Activated B cell treated with CpG ODN at 0.5 μM for 24 hours (primary cell): ENCODE measurements around the gene WASF2. TPM values are rescaled to one million over a fixed set of nuclear protein-coding genes. Genes with fewer than 3 reads are reported as not detected.
"Not testable (repeated sequence)": the region's sequence is repeated elsewhere in the genome, so short reads cannot be mapped to it uniquely, and the experiment has no call there.

ENCODE experiments used
- ATAC-seq: fragments of 200-7000 bp; cut with Tn5 transposase; one replicate; pipeline ENCODE4 v1.10.0; 2021; ENCODE audit warnings: low read depth, mild to moderate bottlenecking, moderate library complexity
- CTCF ChIA-PET: fragments of 350-600 bp; sonication (Branson Sonifier 250); formaldehyde crosslinking; loops from one replicate; lab custom pipeline; 2021; ENCODE audit warnings: antibody characterized with exemption; lab: Charles Lee
- POLR2A ChIA-PET: fragments of 350-600 bp; sonication (Branson Sonifier 250); formaldehyde crosslinking; loops from one replicate; lab custom pipeline; 2021; ENCODE audit warnings: antibody characterized with exemption; lab: Charles Lee
- DNase-seq: peaks from one replicate; pipeline ENCODE4 v3.0.0; 2022
- H3K27ac Mint-ChIP-seq: one replicate; pipeline ENCODE4 v1.8.0; 2020; ENCODE audit warnings: mixed read lengths
- H3K27me3 Mint-ChIP-seq: one replicate; pipeline ENCODE4 v1.8.0; 2021; ENCODE audit warnings: mixed read lengths
- H3K36me3 Mint-ChIP-seq: one replicate; pipeline ENCODE4 v1.8.0; 2021; ENCODE audit warnings: low read depth, mixed read lengths
- H3K4me1 Mint-ChIP-seq: one replicate; pipeline ENCODE4 v1.8.0; 2021; ENCODE audit warnings: mixed read lengths
- H3K4me3 Mint-ChIP-seq: one replicate; pipeline ENCODE4 v1.8.0; 2020; ENCODE audit warnings: mild to moderate bottlenecking, mixed read lengths
- H3K9me3 Mint-ChIP-seq: one replicate; pipeline ENCODE4 v1.8.0; 2020; ENCODE audit warnings: mixed read lengths
- intact Hi-C: fragments of 100-400 bp; cut with micrococcal nuclease; formaldehyde crosslinking; loops from one replicate; pipeline ENCODE4 v1.15.1; 2024
- total RNA-seq: library from RNA; stranded (reverse); gene quantifications from 2 replicates; pipeline ENCODE4 v1.2.3, GENCODE V29; 2022
- TF ChIP-seq, protein P1 (sequence below): fragments of 200-600 bp; IDR thresholded peaks from one replicate; pipeline ENCODE4 v1.8.0; 2022; ENCODE audit warnings: antibody characterized with exemption, mild to moderate bottlenecking

The WASF2 gene
- total RNA-seq, 1 donor from 2014 or later = 137 TPM

DNA sequence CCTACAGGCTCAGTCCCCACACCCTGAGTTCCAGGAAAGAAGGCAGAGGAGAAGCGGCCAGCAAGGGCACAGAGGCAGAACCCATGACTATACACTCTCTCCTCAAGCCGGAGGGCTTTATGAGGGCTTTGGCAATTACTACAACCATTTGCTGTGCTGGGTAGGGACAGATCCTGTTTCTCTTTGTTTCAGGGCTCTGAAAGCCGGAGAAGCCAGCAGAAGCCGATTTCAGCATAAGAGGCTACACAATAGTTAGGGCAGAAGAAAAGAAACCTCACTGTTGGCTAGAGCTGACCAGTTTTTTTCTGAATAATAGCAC lies 83.6 kb downstream of the WASF2 start:
- CTCF ChIA-PET = no interaction called here
- Mint-ChIP-seq H3K4me1 (peaks cover 65% of the 10 kb centered on the region), H3K9me3 (no peaks in the 10 kb centered on the region), H3K27ac (peak overlapping the region; percentile 87), H3K36me3 (peaks cover 46% of the 10 kb centered on the region), H3K27me3 (no peaks in the 10 kb centered on the region), H3K4me3 (no peak overlapping the region)
- TF ChIP-seq, protein P1, sequence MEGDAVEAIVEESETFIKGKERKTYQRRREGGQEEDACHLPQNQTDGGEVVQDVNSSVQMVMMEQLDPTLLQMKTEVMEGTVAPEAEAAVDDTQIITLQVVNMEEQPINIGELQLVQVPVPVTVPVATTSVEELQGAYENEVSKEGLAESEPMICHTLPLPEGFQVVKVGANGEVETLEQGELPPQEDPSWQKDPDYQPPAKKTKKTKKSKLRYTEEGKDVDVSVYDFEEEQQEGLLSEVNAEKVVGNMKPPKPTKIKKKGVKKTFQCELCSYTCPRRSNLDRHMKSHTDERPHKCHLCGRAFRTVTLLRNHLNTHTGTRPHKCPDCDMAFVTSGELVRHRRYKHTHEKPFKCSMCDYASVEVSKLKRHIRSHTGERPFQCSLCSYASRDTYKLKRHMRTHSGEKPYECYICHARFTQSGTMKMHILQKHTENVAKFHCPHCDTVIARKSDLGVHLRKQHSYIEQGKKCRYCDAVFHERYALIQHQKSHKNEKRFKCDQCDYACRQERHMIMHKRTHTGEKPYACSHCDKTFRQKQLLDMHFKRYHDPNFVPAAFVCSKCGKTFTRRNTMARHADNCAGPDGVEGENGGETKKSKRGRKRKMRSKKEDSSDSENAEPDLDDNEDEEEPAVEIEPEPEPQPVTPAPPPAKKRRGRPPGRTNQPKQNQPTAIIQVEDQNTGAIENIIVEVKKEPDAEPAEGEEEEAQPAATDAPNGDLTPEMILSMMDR = no peak
- intact Hi-C loops = no loop called here
- DNase-seq (no peak), ATAC-seq (no peak)
- POLR2A ChIA-PET = interaction anchor here (0.6 to 2.5 kb wide), 4 partner anchors 10 to 252 kb away, joined by 4 to 7 read pairs (median 4); partner anchors contain the start of gene AHDC1

DNA sequence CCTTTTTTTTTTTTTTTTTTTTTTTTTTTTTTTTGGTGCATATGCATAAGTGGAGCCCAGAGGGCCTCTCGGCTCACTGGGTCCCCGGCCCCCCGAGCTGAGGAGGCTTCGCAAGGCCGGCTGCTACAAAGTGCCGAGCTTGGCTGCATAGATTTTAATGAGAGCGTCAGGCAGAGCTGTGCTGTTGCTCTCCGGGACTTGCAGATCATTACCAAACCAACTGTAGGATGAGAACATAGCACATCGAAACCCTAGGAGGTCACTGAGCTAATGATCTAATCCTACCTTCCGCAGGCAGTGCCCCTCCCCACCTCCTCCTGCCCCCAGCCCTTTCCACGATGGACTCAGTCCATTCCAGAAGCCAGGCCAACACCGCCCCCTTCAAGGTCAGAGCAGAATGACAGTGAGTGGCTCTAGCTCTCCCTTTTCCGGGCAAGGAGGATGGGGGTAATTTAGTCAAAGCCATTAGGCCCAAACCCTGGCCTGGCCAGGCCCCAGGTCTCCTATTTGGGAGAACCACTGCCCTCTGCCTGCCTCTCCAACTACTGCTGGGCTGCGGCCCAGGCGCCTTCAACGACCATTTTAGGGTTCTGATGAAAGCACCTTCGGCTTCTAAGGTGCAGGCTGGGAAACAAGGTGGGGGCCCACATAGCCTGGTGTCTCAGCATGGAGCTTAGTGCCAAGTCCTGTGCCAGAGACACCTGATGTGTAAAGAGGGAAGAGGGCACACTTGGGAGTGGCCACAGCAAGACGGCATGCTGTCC lies 84.2 kb downstream of the WASF2 start:
- H3K4me1 Mint-ChIP-seq = peaks cover 63% of the 10 kb centered on the region
- peaks cover 41% of the 10 kb centered on the region for H3K36me3 Mint-ChIP-seq
- POLR2A ChIA-PET = interaction anchor here (0.6 to 2.5 kb wide), 7 partner anchors 11 to 253 kb away, joined by 3 to 7 read pairs (median 4); partner anchors contain the start of gene AHDC1
- DNase-seq, intact Hi-C loops, H3K27me3 Mint-ChIP-seq, ATAC-seq, H3K9me3 Mint-ChIP-seq, H3K4me3 Mint-ChIP-seq: not testable (repeated sequence)
- H3K27ac Mint-ChIP-seq = peak overlapping the region; percentile 87
- CTCF ChIA-PET = interaction anchor here (1.6 kb wide), 1 partner anchor 10 kb away, joined by 5 read pairs; no protein-coding TSS in a partner anchor

DNA sequence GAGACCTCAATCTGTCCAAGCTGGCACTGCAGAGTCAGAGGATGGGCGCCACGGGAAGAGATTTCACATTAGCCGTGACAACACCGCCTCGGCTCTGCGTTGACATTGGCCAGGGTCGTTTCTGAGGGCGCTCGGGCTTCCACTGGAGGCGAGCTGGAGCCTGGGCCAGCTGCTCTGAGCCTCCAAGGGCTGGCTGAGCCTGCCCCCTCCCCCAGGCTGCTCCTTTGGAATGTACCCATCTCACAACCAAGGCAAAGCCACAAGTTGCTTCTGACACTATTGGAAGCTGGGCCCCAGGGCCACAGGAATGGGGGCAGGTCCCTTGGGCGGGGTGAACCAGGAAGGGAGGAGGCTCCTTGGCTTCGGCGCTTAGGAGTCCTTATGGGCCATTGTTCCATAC lies 84.9 kb downstream of the WASF2 start:
- peak overlapping the region; percentile 91 for H3K27ac Mint-ChIP-seq
- CTCF ChIA-PET = interaction anchor here (1.6 kb wide), 1 partner anchor 10 kb away, joined by 5 read pairs; no protein-coding TSS in a partner anchor

DNA sequence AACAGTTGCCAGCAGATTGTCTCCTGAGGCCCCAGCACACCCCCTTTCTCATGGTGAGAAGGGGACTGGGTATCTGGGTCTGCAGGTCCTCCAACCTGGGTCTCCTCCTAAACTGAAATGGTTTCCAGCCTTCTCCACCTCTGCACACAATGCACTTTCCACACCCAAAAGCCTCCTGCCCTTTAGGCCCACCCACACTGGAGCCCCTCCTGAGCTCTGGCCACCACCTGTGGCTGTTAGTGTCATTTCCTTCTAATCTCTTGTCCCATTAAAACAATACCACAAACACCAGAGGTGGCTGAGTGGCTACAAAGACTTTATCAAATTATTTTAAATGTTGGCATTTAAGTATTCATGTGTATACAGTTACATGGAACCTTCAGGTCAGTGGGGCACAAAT lies 86.0 kb downstream of the WASF2 start:
- peak overlapping the region; percentile 91 for H3K27ac Mint-ChIP-seq

More for the DNA sequence above, 84.9 kb downstream of the WASF2 start:
- Mint-ChIP-seq H3K9me3 (no peaks in the 10 kb centered on the region), H3K4me1 (peaks cover 66% of the 10 kb centered on the region), H3K27me3 (no peaks in the 10 kb centered on the region), H3K4me3 (no peak overlapping the region), H3K36me3 (peaks cover 35% of the 10 kb centered on the region)
- ATAC-seq (no peak), DNase-seq (no peak)
- intact Hi-C loops = no loop called here
- POLR2A ChIA-PET = interaction anchor here (1.2 to 2.5 kb wide), 4 partner anchors 11 to 253 kb away, joined by 3 to 7 read pairs (median 4); partner anchors contain the start of gene AHDC1
- TF ChIP-seq, protein P1 = no peak

DNA sequence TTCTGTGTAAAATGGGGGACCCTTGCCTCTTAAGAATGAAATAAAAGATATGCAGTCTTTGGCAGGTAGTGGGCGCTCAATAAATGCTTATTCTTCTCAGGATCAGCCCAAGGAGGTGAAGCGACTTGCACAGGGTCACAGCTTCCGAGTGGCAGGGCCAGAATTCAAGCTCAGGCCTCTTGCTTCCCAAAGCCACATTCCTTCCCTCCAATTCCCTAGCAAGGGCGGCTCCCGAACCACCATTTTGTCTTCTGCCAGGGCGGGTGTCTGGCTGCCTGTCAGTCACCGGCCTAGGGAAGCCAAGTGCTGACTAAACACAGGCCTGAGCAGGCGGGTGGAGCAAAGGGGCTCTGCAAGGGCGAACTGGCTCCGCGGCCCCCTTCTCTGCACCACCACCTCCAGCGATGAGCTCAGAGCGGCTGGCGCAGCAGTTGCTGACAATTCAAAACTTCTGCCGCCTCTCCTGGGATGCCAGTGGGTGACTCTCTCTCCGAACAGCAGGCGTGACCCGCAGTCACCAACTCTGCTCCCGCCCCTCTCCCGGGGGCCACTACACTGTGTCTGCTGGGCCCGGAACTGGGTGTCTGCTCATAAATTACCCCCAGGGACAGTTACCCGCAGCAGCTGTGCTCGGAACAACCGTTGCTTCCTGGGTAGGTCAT lies 86.8 kb downstream of the WASF2 start:
- DNase-seq = peak; percentile 65
- no peaks in the 10 kb centered on the region for H3K27me3 Mint-ChIP-seq
- H3K4me1 Mint-ChIP-seq = peaks cover 61% of the 10 kb centered on the region

More for the DNA sequence above, 86.0 kb downstream of the WASF2 start:
- DNase-seq (no peak), ATAC-seq (no peak)
- Mint-ChIP-seq H3K27me3 (no peaks in the 10 kb centered on the region), H3K9me3 (no peaks in the 10 kb centered on the region), H3K36me3 (peaks cover 27% of the 10 kb centered on the region), H3K4me3 (peak overlapping the region; percentile 72), H3K4me1 (peaks cover 66% of the 10 kb centered on the region)
- TF ChIP-seq, protein P1 = no peak
- POLR2A ChIA-PET = interaction anchor here (0.6 to 2.7 kb wide), 16 partner anchors 12 to 259 kb away, joined by 3 to 22 read pairs (median 6); partner anchors contain the start of genes AHDC1, SYTL1 and WASF2
- CTCF ChIA-PET = interaction anchor here (0.8 to 4.3 kb wide), 20 partner anchors 9 to 268 kb away, joined by 3 to 47 read pairs (median 6); partner anchors contain the start of genes AHDC1, IFI6 and WASF2
- intact Hi-C loops = loop anchor here (1.0 to 5.0 kb wide), 8 partner anchors 12 to 323 kb away; partner anchors contain the start of genes FAM76A and WASF2

More for the DNA sequence above, 86.8 kb downstream of the WASF2 start:
- Mint-ChIP-seq H3K36me3 (peaks cover 20% of the 10 kb centered on the region), H3K4me3 (peak overlapping the region; percentile 72), H3K27ac (peak overlapping the region; percentile 91), H3K9me3 (no peaks in the 10 kb centered on the region)
- ATAC-seq = peak; percentile 82
- CTCF ChIA-PET = interaction anchor here (0.8 to 4.3 kb wide), 24 partner anchors 9 to 269 kb away, joined by 3 to 47 read pairs (median 5); partner anchors contain the start of genes AHDC1, IFI6 and WASF2
- intact Hi-C loops = loop anchor here (1.0 to 5.0 kb wide), 8 partner anchors 13 to 324 kb away; partner anchors contain the start of genes FAM76A and WASF2
- TF ChIP-seq, protein P1 = no peak
- POLR2A ChIA-PET = interaction anchor here (0.6 to 2.7 kb wide), 21 partner anchors 13 to 259 kb away, joined by 3 to 22 read pairs (median 5); partner anchors contain the start of genes AHDC1, SYTL1 and WASF2
